Spleen (tissue), 11 donors: ENCODE data around the gene ATP5PF. TPM values are rescaled to one million over a fixed set of nuclear protein-coding genes. Genes with fewer than 3 reads are reported as not detected.

Source experiments
- DNase-seq: peaks from one replicate; pipeline ENCODE4 v3.0.0-alpha.2; 2020
- H3K27ac ChIP-seq, 8 donors: fragments of 200-600 bp; sonication (generic) in 7 of 8; 1 replicate in 4 of 8; 2 replicates in 4 of 8; pipeline versions ENCODE4 v1.5.0 to v1.8.0; 2016 to 2021; ENCODE audit warnings: inconsistent platforms in 4 of 8, mild to moderate bottlenecking in 4 of 8, moderate library complexity in 1 of 8
- H3K27me3 ChIP-seq, 7 donors: fragments of 200-600 bp; sonication (generic) in 6 of 7; replicated peaks in 1 of 7; 1 replicate in 4 of 7; 2 replicates in 3 of 7; pipeline versions ENCODE4 v1.5.0 to v1.8.0; 2016 to 2021; ENCODE audit warnings: inconsistent platforms in 3 of 7, mild to moderate bottlenecking in 1 of 7
- H3K36me3 ChIP-seq, 6 donors: fragments of 200-600 bp; sonication (generic) in 5 of 6; 1 replicate in 4 of 6; 2 replicates in 2 of 6; pipeline versions ENCODE4 v1.5.0 to v1.8.0; 2016 to 2021; ENCODE audit warnings: inconsistent platforms in 2 of 6
- H3K4me1 ChIP-seq, 6 donors: fragments of 200-600 bp; sonication (generic) in 5 of 6; 1 replicate in 3 of 6; 2 replicates in 3 of 6; pipeline versions ENCODE4 v1.5.0 to v1.8.0; 2016 to 2021; ENCODE audit warnings: inconsistent platforms in 3 of 6
- H3K4me3 ChIP-seq, 8 donors: fragments of 200-600 bp; sonication (generic) in 7 of 8; 1 replicate in 4 of 8; 2 replicates in 4 of 8; pipeline versions ENCODE4 v1.5.0 to v1.8.0; 2016 to 2021; ENCODE audit warnings: inconsistent platforms in 4 of 8, mild to moderate bottlenecking in 4 of 8, moderate library complexity in 2 of 8
- H3K9me3 ChIP-seq, 8 donors: fragments of 200-600 bp; sonication (generic) in 7 of 8; 1 replicate in 4 of 8; 2 replicates in 4 of 8; pipeline versions ENCODE4 v1.5.0 to v1.8.0; 2016 to 2021; ENCODE audit warnings: inconsistent platforms in 4 of 8
- CTCF ChIP-seq, 11 experiments: fragments of 200-600 bp in 7 of 11; fragments of 450-650 bp in 4 of 11; sonication (generic) in 4 of 11; IDR thresholded peaks in 8 of 11; conservative IDR thresholded peaks in 3 of 11; 1 replicate in 7 of 11; 2 replicates in 4 of 11; pipeline versions ENCODE4 v1.4.0 to v1.8.0; 2016 to 2021; ENCODE audit warnings: antibody characterized with exemption in 11 of 11, inconsistent platforms in 4 of 11, mild to moderate bottlenecking in 1 of 11
- POLR2A ChIP-seq, 3 donors: fragments of 450-650 bp; IDR thresholded peaks; one replicate each; pipeline ENCODE4 v1.5.1; 2017; ENCODE audit warnings: antibody characterized with exemption in 3 of 3, mild to moderate bottlenecking in 1 of 3
- POLR2AphosphoS5 ChIP-seq, 3 donors: sonication (generic); formaldehyde crosslinking; IDR thresholded peaks; one replicate each; pipeline ENCODE4 v1.5.1; 2017; ENCODE audit warnings: antibody characterized with exemption in 3 of 3
- WGBS, 5 donors: extraction: QIAGEN DNeasy Blood & Tissue Kit in 3 of 5; methylation state at CpG; one replicate each; pipeline versions ENCODE4 v1.1.5 to v1.1.7; 2013 to 2018; 5-methylcytosine and 5-hydroxymethylcytosine counted together
- intact Hi-C: fragments of 100-400 bp; cut with DNase I; formaldehyde crosslinking; loops from one replicate; pipeline ENCODE4 v1.15.0; 2023; ENCODE audit warnings: low total_unique reads
- polyA plus RNA-seq, 3 donors: library from polyadenylated mRNA; stranded (reverse); fragments of 200-250 nt; gene quantifications; one replicate each; pipeline ENCODE4 v1.2.1, GENCODE V29; 2013
- total RNA-seq, 7 donors: library from RNA; depleted of rRNA in 3 of 7; stranded (reverse); fragments of >200 nt in 3 of 7; fragmentation: NEBNext Ultra II Directional in 4 of 7; extraction: Animal tissue kit (Norgen Biotek cat#: 25700) in 4 of 7; gene quantifications; one replicate each; pipeline versions ENCODE4 v1.1.0 to v1.2.1, GENCODE V29; 2016 to 2021
- donor health status: healthy with polysubstance abuse.
- donor health status: DM: no; HTN: no; CAD: no; lungs with moderate emphysema.
- donor health status: DM: no; HTN: no; CAD: no.
- donor health status: Bipolar disorder and iron deficiency.
- donor health status: healthy.
- donor health status: DM: no; HTN: no; CAD: no.
- donor health status: DM: yes; HTN: yes; CAD: no.

ATP5PF gene
- total and polyA plus RNA-seq, 10 donors: 53.1 to 252 (median 76.2) TPM

- intact Hi-C loops: no loop called here
- 70 to 91% (median 78%) methylated on average over 1 of the region's 1 CpG for WGBS, 5 donors
- DNase-seq: no peak
- Histone ChIP-seq H3K27ac (no peak overlapping the region), H3K36me3 (peaks cover 10 to 97% (median 58%) of the 10 kb centered on the region in 6 donors), H3K4me3 (no peak overlapping the region), H3K27me3 (no peaks in the 10 kb centered on the region), H3K4me1 (peaks cover 0 to 18% (median 3%) of the 10 kb centered on the region in 6 donors), H3K9me3 (no peaks in the 10 kb centered on the region)
- no peak for TF ChIP-seq POLR2AphosphoS5 (IDR thresholded peaks at IDR 0.05)
- TF ChIP-seq POLR2A (IDR thresholded peaks at IDR 0.05): no peak
- no peak for TF ChIP-seq CTCF (IDR thresholded peaks at IDR 0.05 in 8 of 11, conservative IDR thresholded peaks at IDR 0.05 in 3 of 11)
Observed at GRCh38 chr21:25759573-25759972, 24.9 kb upstream of the ATP5PF start.

- TF ChIP-seq CTCF (IDR thresholded peaks at IDR 0.05 in 8 of 11, conservative IDR thresholded peaks at IDR 0.05 in 3 of 11): no peak
- TF ChIP-seq POLR2A (IDR thresholded peaks at IDR 0.05): no peak
- TF ChIP-seq POLR2AphosphoS5 (IDR thresholded peaks at IDR 0.05): no peak
- Histone ChIP-seq H3K27ac (peak overlapping the region in 2 of 8 donors; percentile 14 to 22), H3K4me1 (peaks cover 0 to 18% (median 3%) of the 10 kb centered on the region in 6 donors), H3K27me3 (no peaks in the 10 kb centered on the region), H3K4me3 (no peak overlapping the region), H3K9me3 (no peaks in the 10 kb centered on the region), H3K36me3 (peaks cover 2 to 97% (median 53%) of the 10 kb centered on the region in 6 donors)
- DNase-seq: no peak
- intact Hi-C loops: no loop called here
Observed at GRCh38 chr21:25757531-25757930, 22.8 kb upstream of the ATP5PF start.

GRCh38 chr21:25756190-25756932 lies 21.7 kb upstream of the ATP5PF start:
- WGBS, 5 donors: 74 to 90% (median 80%) methylated on average over 6 of the region's 6 CpGs
- intact Hi-C loops: no loop called here
- peak overlapping the region in 4 of 8 donors; percentile 10 to 52 (median 16) for H3K27ac ChIP-seq

More at GRCh38 chr21:25756190-25756932, 21.7 kb upstream of the ATP5PF start:
- Histone ChIP-seq H3K36me3 (peaks cover 0 to 94% (median 53%) of the 10 kb centered on the region in 6 donors), H3K4me3 (no peak overlapping the region), H3K27me3 (no peaks in the 10 kb centered on the region), H3K9me3 (no peaks in the 10 kb centered on the region), H3K4me1 (peaks cover 0 to 18% (median 3%) of the 10 kb centered on the region in 6 donors)
- TF ChIP-seq POLR2A (IDR thresholded peaks at IDR 0.05) (no peak), CTCF (IDR thresholded peaks at IDR 0.05 in 8 of 11, conservative IDR thresholded peaks at IDR 0.05 in 3 of 11) (no peak), POLR2AphosphoS5 (IDR thresholded peaks at IDR 0.05) (no peak)
- DNase-seq: no peak
